Neural cell (in vitro differentiated cells): ENCODE data around the gene MAPK8IP2.

ENCODE experiments used
- CTCF ChIP-seq: fragments of 450-650 bp; IDR thresholded peaks from 2 replicates; pipeline ENCODE4 v1.5.1; 2014; ENCODE audit warnings: antibody characterized with exemption, mild to moderate bottlenecking, moderate library complexity; ENCODE audit not compliant: poor library complexity, severe bottlenecking
- MXI1 ChIP-seq: fragments of 450-650 bp; conservative IDR thresholded peaks from 2 replicates; pipeline ENCODE4 v1.6.1; 2014; ENCODE audit warnings: antibody characterized with exemption, mild to moderate bottlenecking; ENCODE audit not compliant: poor library complexity, severe bottlenecking
- POLR2AphosphoS5 ChIP-seq: IDR thresholded peaks from 2 replicates; pipeline ENCODE4 v1.6.1; 2012

GRCh38 chr22:50569041-50569459 lies 31.5 kb upstream of the MAPK8IP2 start:
- no peak for TF ChIP-seq POLR2AphosphoS5
- no peak for TF ChIP-seq CTCF
- TF ChIP-seq MXI1: no peak
